Measurements from ENCODE around the gene ANKRD13A.

Gene ANKRD13A

GRCh38 chr12:109989380-109989779 is 9.8 kb upstream of the ANKRD13A start:
- no peak for TF ChIP-seq CTCF (IDR thresholded peaks at IDR 0.05; ENCODE audit: low read depth, low read length, missing control alignments)
- no peak overlapping the region for H3K4me3 ChIP-seq (replicated peaks; ENCODE audit: low read depth, low read length)
- DNase-seq (ENCODE audit: extremely low read depth, low read depth): no peak

- DNase-seq (ENCODE audit: extremely low read depth, low read depth): no peak
- no peak overlapping the region for H3K4me3 ChIP-seq (replicated peaks; ENCODE audit: low read depth, low read length)
- TF ChIP-seq CTCF (IDR thresholded peaks at IDR 0.05; ENCODE audit: low read depth, low read length, missing control alignments): no peak
Observed at GRCh38 chr12:109991586-109991985, 7.6 kb upstream of the ANKRD13A start.

DNA sequence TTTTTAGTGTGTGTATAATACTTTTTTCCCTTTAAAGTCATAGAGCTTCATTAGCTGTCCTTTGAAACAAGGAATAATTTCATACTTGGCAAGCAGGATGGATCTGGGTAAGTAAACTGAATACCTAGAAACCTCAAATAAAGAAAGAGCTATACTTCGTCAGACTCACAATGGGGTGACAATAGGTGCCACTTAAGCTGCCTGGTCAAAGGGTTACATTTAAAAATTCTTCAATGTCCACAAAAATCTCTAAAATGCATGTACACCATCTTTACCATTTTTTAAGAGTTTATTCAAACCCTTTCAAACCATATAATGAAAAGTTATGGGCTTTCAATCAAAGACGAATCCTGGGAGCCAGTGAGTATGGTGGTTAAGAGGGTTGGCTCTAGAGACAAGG is 6.1 kb upstream of the ANKRD13A start:
- H3K4me3 ChIP-seq (replicated peaks; ENCODE audit: low read depth, low read length): no peak overlapping the region
- no peak for DNase-seq (ENCODE audit: extremely low read depth, low read depth)
- no peak for TF ChIP-seq CTCF (IDR thresholded peaks at IDR 0.05; ENCODE audit: low read depth, low read length, missing control alignments)

- DNase-seq (ENCODE audit: extremely low read depth, low read depth): no peak
- no peak for TF ChIP-seq CTCF (IDR thresholded peaks at IDR 0.05; ENCODE audit: low read depth, low read length, missing control alignments)
- H3K4me3 ChIP-seq (replicated peaks; ENCODE audit: low read depth, low read length): peak overlapping the region; percentile 77
Observed at GRCh38 chr12:109994401-109995175, 4.6 kb upstream of the ANKRD13A start.

DNA sequence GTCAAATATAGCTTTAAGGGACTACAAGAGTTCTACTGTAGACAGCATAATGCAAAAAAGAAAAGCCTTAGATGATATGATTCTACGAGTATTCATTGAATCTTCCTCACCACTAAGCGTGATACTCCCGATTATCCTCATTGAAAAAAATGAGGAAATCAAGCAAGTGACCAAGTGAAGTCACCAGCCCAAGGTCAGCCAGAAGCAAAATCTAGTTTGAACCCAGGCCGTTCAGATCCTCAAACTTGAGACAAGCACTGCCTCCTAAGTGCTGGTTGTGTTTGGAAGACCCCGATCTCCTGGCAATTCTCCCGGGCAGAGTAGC is 3.9 kb upstream of the ANKRD13A start:
- TF ChIP-seq CTCF (IDR thresholded peaks at IDR 0.05; ENCODE audit: low read depth, low read length, missing control alignments): no peak
- H3K4me3 ChIP-seq (replicated peaks; ENCODE audit: low read depth, low read length): peak overlapping the region; percentile 77
- no peak for DNase-seq (ENCODE audit: extremely low read depth, low read depth)

DNA sequence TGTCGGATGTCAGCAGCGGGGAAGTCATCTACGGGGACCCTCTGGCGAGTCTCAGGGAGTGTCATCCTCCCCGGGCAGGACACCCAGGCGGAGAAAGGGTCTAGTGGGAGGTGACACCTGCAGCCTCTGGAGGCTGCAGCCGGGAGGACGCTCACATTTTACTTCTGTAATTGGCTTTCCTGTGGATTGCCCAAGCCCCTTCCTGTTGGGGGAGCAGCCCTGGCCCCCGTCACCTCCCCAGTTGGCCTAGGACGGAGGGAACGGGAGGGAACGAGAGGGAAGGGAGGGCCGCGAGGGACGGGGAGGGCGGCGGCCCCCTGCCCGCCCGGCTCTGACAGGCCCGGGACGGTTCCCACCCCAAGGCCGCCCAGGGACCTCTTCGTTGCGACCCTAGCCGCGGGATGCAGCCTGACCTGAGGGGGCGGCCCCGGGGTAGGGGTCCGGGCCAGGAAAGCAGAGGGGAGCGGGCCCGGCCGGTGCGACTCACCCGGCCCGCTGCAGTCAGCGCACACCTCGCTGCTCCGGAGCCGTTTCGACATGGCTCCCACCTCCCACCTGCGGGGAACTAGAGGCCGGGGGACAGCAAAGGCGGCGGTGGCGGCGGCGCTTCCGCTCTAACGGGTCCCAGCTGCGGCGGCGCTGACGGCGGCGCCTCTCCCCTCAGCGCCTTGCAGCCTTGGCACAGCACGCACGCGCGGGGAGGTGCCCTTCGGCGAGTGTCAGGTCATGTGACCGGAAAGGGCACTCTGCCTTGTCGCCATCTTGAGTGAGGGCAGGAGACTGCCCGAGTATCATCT is 3.3 kb upstream of the ANKRD13A start, which contains the start of gene GIT2:
Gene GIT2 (minus strand): TSS at position 683 of the 797 bp plus-strand sequence. CDS start 144 bp downstream, at position 539.
- DNase-seq (ENCODE audit: extremely low read depth, low read depth): peak; percentile 77
- H3K4me3 ChIP-seq (replicated peaks; ENCODE audit: low read depth, low read length): peak within 1 kb of the TSS; percentile 77
- TF ChIP-seq CTCF (IDR thresholded peaks at IDR 0.05; ENCODE audit: low read depth, low read length, missing control alignments): no peak
